ENCODE data around the gene TMEM243. TPM values are rescaled to one million over a fixed set of nuclear protein-coding genes. Genes with fewer than 3 reads are reported as not detected.

The TMEM243 gene
- total and polyA plus RNA-seq, 2 of the 4 experiments (the other 2 are of a cell fraction), result 28.7 to 31.1 TPM

DNA sequence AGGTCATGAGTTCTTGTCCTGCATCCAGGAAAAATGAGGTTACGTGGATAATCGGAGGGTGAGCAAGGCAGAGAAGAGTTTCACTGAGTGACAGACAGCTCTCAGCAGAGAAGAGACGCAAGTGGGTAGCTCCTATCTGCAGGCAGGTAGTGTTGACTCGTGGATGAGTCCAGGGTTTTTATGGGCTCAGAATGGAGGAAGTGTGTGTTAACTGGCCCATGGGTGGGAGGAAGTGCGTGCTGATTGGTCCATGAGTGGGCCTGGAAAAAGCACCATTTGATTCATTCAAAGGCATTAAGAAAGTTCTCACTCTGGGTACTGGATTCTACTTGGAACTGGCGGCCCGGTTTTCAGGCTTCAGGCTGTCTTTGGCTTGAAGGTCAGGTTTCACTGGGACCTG, 72.0 kb downstream of the TMEM243 start:
- Histone ChIP-seq H2BK120ac (ENCODE audit: low read depth, low read length) (no peak overlapping the region), H3K14ac (replicated peaks; ENCODE audit: low read depth, low read length) (no peak overlapping the region), H3K79me1 (ENCODE audit: low read depth in 1 of 2, low read length in 2 of 2) (0 out of 4 replicates have a peak, but pooled peaks cover 0 to 5% of the 10 kb centered on the region in 2 experiments), H4K91ac (ENCODE audit: insufficient read depth, low read depth, low read length) (no peak overlapping the region), H2AK9ac (replicated peaks; ENCODE audit: low read depth, low read length, poor library complexity) (no peak overlapping the region), H2BK5ac (ENCODE audit: low read depth, low read length, poor library complexity, severe bottlenecking) (no peak overlapping the region), H3K4me2 (ENCODE audit: low read depth, low read length) (no peak overlapping the region), H3K9me1 (ENCODE audit: insufficient read depth, low read length) (no peaks in the 10 kb centered on the region), H4K20me1 (ENCODE audit: insufficient read depth, low read length) (no peaks in the 10 kb centered on the region), H2AFZ (replicated peaks; ENCODE audit: low read length, poor library complexity) (no peak overlapping the region), H3K4me1 (ENCODE audit: control insufficient read depth, insufficient read depth, low read length) (no peaks in the 10 kb centered on the region), H4K8ac (ENCODE audit: low read depth in 2 of 2, low read length in 2 of 2) (no peak overlapping the region), H3K4ac (ENCODE audit: low read depth, low read length) (no peak overlapping the region), H3K9me3 (ENCODE audit: control insufficient read depth, insufficient read depth, low read length) (no peaks in the 10 kb centered on the region), H2BK20ac (ENCODE audit: low read depth, low read length) (no peak overlapping the region), H3K36me3 (ENCODE audit: control insufficient read depth, insufficient read depth, low read length) (no peaks in the 10 kb centered on the region), H3K56ac (ENCODE audit: extremely low read depth, insufficient read depth, low read length) (no peak overlapping the region), H2BK15ac (ENCODE audit: low read depth, low read length) (no peak overlapping the region), H2AK5ac (ENCODE audit: low read depth, low read length) (no peak overlapping the region), H4K5ac (ENCODE audit: low read depth, low read length) (no peak overlapping the region), H3K18ac (ENCODE audit: low read depth, low read length) (no peak overlapping the region), H3K23ac (ENCODE audit: low read depth, low read length) (no peak overlapping the region), H3K9ac (ENCODE audit: low read depth, low read length) (no peak overlapping the region), H3K27me3 (ENCODE audit: control insufficient read depth, insufficient read depth, low read length) (no peaks in the 10 kb centered on the region; the same call in 1 of the 2 replicates), H3K27ac (ENCODE audit: insufficient read depth, low read length) (no peak overlapping the region), H3K4me3 (ENCODE audit: insufficient read depth, low read depth, low read length) (no peak overlapping the region)
- in situ Hi-C loops (cut with MboI; ENCODE audit: low sequenced_read_pairs), result loop anchor here (5.0 kb wide), 1 partner anchor 215 kb away; no protein-coding TSS in a partner anchor
- ChIA-PET CTCF (interaction anchor here (1.2 to 1.4 kb wide), 2 partner anchors 204 to 226 kb away, joined by 3 to 4 read pairs; no protein-coding TSS in a partner anchor), POLR2A (ENCODE audit: unreplicated experiment) (no interaction called here)
- no peak for DNase-seq
- TF ChIP-seq, protein P1, sequence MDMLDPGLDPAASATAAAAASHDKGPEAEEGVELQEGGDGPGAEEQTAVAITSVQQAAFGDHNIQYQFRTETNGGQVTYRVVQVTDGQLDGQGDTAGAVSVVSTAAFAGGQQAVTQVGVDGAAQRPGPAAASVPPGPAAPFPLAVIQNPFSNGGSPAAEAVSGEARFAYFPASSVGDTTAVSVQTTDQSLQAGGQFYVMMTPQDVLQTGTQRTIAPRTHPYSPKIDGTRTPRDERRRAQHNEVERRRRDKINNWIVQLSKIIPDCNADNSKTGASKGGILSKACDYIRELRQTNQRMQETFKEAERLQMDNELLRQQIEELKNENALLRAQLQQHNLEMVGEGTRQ (IDR thresholded peaks at IDR 0.05; ENCODE audit: low read depth, low read length), result no peak
- TF ChIP-seq, protein P2, sequence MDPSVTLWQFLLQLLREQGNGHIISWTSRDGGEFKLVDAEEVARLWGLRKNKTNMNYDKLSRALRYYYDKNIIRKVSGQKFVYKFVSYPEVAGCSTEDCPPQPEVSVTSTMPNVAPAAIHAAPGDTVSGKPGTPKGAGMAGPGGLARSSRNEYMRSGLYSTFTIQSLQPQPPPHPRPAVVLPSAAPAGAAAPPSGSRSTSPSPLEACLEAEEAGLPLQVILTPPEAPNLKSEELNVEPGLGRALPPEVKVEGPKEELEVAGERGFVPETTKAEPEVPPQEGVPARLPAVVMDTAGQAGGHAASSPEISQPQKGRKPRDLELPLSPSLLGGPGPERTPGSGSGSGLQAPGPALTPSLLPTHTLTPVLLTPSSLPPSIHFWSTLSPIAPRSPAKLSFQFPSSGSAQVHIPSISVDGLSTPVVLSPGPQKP (IDR thresholded peaks at IDR 0.05; ENCODE audit: borderline replicate concordance, low read depth, low read length), result no peak
- TF ChIP-seq RFX5 (IDR thresholded peaks at IDR 0.05; ENCODE audit: low read depth, low read length) (no peak), MXI1 (IDR thresholded peaks at IDR 0.05; ENCODE audit: borderline replicate concordance, low read depth, low read length) (no peak), POLR2A (IDR thresholded peaks at IDR 0.05; ENCODE audit: low read depth, low read length) (no peak), BHLHE40 (IDR thresholded peaks at IDR 0.05; ENCODE audit: low read depth, low read length) (no peak), MAFK (IDR thresholded peaks at IDR 0.05; ENCODE audit: low read depth, low read length) (no peak), NFE2L2 (IDR thresholded peaks at IDR 0.05; ENCODE audit: low read depth, low read length) (no peak), RAD21 (IDR thresholded peaks at IDR 0.05; ENCODE audit: low read length) (no peak), MAZ (IDR thresholded peaks at IDR 0.05; ENCODE audit: borderline replicate concordance, low read depth, low read length) (no peak), SMC3 (IDR thresholded peaks at IDR 0.05; ENCODE audit: low read depth, low read length) (no peak), FOS (IDR thresholded peaks at IDR 0.05; ENCODE audit: low read depth, low read length) (no peak), CEBPB (IDR thresholded peaks at IDR 0.05; ENCODE audit: low read depth, low read length) (no peak), RCOR1 (IDR thresholded peaks at IDR 0.05; ENCODE audit: insufficient replicate concordance, low read length) (no peak), CHD1 (IDR thresholded peaks at IDR 0.05; ENCODE audit: low read depth, low read length) (no peak)
- TF ChIP-seq, protein P3, sequence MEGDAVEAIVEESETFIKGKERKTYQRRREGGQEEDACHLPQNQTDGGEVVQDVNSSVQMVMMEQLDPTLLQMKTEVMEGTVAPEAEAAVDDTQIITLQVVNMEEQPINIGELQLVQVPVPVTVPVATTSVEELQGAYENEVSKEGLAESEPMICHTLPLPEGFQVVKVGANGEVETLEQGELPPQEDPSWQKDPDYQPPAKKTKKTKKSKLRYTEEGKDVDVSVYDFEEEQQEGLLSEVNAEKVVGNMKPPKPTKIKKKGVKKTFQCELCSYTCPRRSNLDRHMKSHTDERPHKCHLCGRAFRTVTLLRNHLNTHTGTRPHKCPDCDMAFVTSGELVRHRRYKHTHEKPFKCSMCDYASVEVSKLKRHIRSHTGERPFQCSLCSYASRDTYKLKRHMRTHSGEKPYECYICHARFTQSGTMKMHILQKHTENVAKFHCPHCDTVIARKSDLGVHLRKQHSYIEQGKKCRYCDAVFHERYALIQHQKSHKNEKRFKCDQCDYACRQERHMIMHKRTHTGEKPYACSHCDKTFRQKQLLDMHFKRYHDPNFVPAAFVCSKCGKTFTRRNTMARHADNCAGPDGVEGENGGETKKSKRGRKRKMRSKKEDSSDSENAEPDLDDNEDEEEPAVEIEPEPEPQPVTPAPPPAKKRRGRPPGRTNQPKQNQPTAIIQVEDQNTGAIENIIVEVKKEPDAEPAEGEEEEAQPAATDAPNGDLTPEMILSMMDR (conservative IDR thresholded peaks at IDR 0.05; ENCODE audit: low read depth, low read length), result no peak
- 84% methylated on average over 5 of the region's 7 CpGs; no CpG with 5 or more reads in 1 of the 2 experiments for WGBS, 2 experiments (ENCODE audit: extremely low coverage in 2 of 2, insufficient read length in 1 of 2)
- BruUV-seq (replicated peaks), result no TSS peak
- dilution Hi-C loops (cut with HindIII; ENCODE audit: low sequenced_read_pairs, unreplicated experiment), result loop anchor here (25.0 kb wide), 1 partner anchor 210 kb away; no protein-coding TSS in a partner anchor
- intact Hi-C loops (cut with micrococcal nuclease), result no loop called here
- no peak for ATAC-seq (ENCODE audit: low read depth)

Data from IMR-90 (cell line).